Epithelial cell of prostate (primary cell): Measurements from ENCODE around the gene BDKRB2.
A peak's percentile ranks its signal among the peaks of the same experiment; 100 is the strongest.

Experiments used
- DNase-seq: peaks from one replicate; pipeline ENCODE4 v3.0.0-alpha.2; 2011; ENCODE audit warnings: low read depth, low spot score
- H3K27ac ChIP-seq: fragments of 450-650 bp; 2 replicates; pipeline ENCODE4 v1.5.1; 2017; ENCODE audit warnings: mild to moderate bottlenecking

Gene BDKRB2

DNA sequence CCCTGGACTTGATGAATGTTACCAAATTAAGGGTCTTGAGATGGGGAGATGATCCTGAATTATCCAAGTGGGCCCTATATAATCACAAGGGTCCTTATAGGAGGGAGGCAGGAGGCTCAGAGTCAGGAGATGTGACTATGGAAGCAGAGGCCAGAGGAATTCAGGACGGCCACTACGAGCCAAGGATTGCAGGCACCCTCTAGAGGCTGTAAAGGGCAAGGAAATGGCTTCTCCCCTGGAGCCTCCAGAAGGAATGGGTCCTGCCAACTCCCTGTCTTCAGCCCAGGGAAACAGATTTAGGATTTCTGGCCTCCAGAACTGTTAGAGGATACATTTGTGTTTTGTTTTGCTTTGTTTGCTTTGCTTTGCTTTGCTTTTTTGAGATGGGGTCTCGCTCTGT, 60.2 kb downstream of the BDKRB2 start:
- no peak overlapping the region for H3K27ac ChIP-seq
- no peak for DNase-seq

DNA sequence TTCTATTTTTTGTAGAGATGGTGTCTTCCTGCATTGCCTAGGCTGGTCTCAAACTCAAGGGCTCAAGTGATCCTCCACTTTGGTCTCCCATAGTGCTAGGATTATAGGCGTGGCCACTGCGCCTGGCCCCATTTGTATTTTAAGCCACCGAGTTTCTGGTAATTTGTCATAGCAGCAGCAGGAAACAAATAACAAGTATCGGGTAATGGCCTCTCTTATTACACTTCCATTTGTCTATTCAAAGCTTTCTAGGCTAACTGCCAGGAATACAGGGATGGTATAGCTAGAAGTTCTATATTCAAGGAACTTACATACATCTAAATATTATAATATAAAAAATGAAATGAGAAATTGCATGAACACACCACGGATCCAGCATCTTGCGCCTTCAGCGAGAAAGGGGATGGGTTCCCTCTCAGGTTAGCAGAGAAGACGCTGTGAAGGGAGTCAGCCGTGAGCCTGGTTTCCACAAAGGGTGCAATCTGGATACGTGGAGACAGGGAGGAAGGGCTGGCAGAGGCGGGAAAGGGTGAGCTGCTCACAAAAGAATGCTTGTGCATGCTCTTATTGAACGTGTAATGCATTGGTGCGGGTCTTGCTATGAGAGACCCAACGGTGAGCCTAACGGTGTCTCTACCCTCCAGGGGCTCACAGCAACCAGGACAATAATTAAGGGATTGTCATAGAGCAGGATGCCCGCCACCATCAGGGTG, 60.9 kb downstream of the BDKRB2 start:
- H3K27ac ChIP-seq, result no peak overlapping the region
- DNase-seq, result no peak

DNA sequence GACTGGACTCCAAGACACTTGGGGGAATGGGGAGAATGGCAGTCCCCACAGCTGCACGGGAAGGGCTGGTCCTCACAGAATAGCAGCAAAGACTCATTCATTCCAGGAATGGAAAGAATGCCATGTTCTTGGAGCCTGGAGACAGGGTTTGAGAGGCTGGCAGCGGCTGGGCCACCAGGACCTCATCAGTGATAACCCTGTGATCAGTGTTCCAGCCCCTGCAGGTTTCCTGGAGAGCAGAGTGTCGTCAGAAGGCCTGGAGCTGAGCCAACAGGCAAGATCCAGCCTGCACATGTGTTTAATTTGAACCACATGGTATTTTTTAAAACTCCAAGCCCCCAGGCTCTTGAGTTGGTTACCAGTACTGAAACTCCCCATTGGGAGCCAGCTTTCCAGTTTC, 62.7 kb downstream of the BDKRB2 start:
- DNase-seq, result peak; percentile 83
- peak overlapping the region; percentile 58 for H3K27ac ChIP-seq

DNA sequence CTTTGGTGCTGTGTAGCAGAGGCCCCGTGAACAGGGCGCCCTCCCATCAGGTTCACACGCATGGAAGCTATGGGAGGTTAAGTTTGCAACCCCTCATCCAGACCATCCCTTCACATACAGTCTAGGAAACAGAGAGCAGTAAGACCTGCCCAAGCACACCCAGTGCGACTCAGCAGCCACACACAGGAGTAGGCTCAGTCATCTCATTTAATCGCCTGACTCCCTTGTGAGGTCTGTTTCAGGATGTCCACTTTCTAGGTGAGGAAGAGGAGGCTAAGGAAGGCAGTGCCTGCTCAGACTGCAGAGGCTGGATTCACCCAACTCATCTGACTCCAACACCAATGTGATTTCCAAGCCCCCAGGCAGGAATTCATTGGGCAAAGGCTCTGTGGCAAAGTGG, 63.3 kb downstream of the BDKRB2 start:
- DNase-seq, result no peak
- H3K27ac ChIP-seq, result peak overlapping the region; percentile 58

DNA sequence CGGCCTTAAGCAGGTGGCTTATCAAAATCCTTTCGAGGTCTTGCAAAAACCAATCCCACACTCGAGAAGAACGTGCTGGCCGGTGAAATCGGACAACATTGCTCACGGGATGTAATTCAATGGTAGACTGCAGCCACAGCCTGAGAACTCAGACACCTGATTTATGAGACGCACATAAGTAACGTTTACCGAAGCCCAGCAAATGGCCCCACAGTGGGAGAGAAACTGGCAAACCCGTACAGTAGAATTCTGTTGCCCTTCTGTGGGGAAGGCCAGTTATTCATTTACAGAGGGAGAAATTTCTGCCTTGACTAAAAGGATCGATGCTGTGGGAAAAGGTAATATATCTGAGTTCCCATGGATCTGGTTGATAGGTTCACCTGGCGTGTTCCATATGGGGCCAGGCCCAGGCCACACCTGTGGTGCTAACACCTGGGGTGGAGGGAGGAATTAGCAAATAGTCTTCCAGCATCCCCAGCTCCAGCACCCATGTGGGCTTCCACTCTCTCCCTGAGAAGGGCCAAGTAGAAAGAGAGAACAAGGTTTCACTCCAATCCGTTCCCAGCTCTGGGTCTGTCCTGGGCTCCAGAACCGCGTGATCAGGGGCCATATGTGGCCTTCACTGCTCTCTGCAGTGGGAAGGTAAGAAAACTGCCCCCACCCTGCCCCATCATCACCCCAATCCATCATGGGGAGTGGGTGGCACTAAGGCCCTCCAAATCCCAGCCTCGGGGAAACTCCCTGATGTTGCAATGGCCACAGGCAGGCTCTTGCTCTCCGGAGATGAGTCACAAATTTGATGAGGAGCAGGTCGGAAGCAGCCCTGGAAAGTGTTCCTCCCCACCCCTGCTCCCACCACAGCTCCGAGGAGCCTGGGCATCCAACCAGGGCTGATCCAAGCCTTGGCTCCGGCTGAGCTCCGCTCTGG, 64.1 kb downstream of the BDKRB2 start:
- peak overlapping the region; percentile 58 for H3K27ac ChIP-seq
- DNase-seq, result peak; percentile 82

DNA sequence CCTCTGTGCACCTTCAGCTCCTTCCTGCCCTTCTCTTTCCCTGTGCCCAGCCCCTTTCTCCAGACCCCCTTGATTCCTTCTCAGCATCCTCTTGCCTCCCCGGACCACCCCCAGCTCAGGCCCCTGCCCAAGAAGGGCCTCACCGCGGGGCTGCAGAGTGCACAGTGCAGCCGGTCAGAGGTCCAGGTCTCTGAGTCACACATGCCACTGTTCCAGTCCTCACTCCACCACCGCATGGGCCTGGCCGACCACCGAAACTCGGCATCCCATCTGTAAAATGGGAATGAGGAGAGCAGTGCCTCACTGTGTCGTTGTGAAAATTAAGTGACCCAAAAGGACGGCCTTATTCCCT, 64.7 kb downstream of the BDKRB2 start:
- no peak for DNase-seq
- peak overlapping the region; percentile 58 for H3K27ac ChIP-seq

DNA sequence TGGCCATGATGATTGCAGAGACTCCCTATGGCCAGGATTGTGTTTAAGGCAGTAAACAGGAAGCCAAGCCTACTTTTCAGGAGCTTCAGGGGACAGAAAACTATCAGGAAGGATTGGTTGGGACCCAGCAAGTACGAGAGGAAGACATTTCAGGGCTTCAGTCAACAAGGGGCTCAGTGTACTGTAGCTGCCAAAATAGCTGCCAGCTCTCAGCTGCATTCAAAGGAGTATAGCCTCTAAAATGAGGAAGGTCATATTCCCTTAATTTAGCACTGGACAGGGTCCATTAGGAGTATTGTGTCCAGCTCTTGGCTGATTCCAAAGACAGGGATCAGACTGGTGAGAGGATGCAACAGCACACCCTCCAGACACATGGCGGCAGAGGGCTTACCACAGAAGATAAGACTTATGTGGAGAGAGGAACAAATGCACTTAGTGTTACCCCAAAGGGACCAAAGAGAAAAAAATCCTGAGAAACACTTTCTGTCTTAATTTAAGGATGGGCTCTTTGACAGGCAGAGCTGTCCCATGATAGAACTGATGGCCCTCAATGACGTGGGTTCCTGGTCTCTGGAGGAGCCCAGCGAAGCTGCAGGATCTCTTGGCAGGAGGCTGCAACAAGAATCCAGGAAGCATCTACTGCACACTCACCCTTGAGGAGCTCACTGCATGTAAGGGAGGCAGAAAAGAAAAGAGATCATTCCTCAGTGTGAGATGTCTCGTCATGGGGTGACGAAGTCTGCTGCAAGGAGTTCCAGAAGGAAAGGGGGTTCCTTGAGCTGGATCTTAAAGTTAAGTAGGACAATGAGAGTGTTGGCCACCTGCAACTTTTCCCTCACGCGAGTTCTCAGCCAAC, 66.2 kb downstream of the BDKRB2 start:
- DNase-seq, result no peak
- peak overlapping the region; percentile 17 for H3K27ac ChIP-seq

DNA sequence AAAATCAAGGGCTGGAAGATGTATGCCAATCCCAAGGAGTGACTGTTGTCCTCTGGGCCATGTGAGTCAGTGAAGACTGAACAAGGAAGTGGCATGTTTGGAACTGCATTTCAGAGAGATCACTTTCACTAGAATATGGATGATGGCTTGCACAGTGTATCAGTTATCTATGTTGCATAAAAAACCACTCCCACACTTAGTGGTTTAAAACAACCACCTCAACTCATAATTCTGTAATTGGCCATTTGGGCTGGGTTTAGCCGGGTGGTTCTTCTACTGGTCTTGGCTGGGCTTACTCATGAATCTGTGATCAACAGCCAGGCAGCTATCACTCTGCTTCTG, 66.8 kb downstream of the BDKRB2 start:
- peak; percentile 70 for DNase-seq
- peak overlapping the region; percentile 17 for H3K27ac ChIP-seq

DNA sequence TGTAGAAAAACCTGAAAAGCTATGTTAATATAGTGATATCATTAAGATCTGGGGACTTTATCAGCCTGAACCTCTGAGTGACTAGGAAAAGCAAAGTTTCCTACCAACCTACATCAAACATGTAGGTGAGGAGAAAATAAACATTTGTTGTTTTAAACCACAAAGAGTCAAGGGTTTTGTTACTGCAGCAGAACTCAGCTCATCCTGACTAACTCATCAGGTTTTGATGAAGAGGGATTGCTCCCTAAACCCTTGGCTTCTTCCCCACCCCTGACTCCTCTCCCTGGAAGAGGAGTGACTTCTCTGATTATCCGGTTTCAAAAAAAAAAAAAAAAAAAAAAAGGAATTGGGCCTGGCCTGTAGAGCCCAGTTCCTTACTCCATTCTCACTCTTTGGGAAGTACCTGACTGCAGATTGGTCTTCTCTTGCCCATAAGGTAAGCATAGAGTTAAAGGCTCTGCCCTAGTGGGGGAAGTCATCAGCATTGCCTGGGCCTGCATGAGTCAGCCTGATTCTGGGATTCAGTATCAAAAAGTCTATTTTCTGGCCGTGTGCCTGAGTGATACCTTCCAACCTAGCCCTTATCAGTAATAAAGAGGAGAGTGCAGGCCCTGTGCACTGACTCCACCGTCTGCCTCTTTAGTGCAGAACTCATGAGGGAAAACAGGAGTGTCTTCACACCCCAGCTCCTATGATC, 68.3 kb downstream of the BDKRB2 start:
- H3K27ac ChIP-seq, result no peak overlapping the region
- no peak for DNase-seq

DNA sequence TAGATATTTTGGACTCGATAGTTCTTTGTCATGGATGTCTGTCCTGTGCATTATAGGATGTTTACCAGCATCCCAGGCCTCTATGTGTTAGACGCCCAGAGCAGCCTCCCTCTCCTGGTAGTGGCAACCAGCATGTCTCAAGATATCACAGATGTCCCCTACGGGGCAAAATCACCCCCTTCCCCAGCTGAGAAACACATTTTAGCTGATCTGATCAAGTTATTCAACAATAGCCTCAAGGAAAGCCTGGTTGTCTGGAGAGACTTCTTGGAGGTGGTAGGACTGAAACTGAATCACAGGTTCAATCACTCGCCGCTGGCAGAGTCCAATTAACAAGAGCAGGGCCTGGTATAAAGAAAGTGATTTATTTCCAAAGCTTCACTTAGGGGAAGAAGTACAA, 69.0 kb downstream of the BDKRB2 start:
- no peak overlapping the region for H3K27ac ChIP-seq
- no peak for DNase-seq

DNA sequence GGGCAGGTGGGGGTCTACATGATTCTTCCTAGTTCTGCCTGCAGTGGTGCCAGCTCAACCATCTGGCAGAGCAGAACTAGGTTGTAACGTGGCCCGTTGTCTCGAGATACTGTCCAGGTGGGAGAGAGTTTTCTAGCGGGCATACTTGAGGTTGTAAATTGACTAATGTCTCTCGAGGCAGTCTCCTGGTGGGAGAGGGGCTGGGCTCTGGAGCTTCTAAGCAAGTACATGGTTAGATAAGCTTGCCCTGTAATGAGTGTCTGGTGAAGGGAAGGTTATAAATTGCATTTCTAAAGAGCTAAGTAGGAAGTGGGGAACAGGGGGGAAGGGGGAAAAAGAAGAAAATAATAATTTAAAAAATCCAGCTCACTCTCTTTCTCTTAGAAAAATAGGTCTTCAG, 69.5 kb downstream of the BDKRB2 start:
- DNase-seq, result no peak
- no peak overlapping the region for H3K27ac ChIP-seq

DNA sequence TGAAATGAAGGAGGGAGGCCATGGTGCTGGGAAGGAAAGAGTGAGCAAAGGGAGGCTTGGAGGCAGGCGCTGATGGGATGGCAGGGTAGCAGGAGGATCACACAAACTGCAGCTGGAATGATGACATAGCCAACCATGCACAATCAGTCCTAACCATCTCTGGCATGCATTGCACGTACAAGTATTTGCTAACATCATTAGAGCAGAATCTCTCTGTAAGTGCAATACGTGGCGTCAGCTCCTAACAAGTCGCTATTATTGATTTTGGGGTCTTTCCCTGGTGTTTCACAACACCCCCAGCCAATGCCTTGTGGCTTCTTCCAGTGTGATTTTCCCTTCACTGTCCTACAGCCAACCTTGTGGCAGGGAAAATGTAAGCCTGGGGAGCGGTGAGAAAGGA, 69.9 kb downstream of the BDKRB2 start:
- no peak overlapping the region for H3K27ac ChIP-seq
- no peak for DNase-seq

DNA sequence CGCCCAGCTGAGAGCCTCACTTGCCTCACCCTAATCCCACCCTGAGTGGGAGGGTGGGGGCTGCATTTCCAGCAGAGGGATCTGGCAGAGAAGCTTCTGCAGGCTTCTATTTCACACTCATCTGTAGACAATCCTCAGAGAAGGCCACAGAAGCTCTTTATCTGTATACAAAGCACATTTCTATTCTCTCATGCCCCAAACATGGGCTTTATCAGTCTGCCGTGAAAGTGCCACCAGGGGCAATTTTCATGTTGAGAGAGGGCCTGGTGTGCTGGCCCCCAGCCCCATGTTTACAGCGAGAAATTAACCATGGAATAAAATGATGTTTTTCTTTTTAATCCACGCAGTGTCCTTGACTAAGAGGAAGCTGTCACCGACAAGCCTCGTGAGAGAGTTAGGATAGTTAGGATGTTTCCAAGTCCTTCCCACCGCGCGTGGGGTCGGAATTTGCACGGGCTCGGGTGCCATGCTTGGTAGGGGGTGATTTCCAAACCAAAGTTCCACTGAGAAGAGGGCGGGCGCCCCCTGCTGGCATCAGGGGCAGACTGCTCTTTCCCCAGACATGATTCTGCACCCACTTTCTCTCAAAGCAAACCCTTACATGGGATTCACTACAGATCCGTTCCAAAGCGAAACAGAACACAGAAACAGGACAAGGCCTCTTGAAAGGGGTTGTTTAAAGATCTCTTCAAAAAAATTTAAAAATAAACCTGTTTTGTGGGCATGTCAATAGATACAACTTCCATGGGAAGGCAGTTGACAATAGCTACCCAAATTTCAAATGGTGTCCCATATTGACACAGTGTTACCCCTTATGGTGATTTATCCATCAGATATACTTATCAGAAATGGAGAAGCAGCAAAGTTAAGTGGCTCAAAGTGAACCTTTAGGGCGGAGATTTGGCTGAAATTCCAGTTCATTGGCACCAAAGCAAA, 70.8 kb downstream of the BDKRB2 start:
- DNase-seq, result no peak
- H3K27ac ChIP-seq, result no peak overlapping the region

DNA sequence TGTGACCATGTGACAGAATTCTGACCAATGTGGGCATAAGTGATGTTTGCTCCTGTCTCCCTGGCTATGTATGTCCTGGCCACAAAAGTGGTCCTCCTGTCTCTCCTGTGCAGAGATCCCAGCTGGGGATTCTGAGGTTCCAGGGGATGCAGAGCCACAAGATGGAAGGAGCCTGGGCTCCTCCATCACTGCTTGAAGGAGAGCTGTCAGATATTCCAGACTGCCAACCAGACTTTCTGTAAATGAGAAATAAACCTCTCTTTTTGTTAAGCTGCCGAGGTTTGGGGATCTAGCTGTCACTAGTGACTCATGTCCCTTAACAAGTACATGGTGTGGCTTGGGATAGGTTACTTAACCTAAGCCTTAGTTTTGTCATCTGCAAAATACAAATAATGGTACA, 73.3 kb downstream of the BDKRB2 start:
- no peak overlapping the region for H3K27ac ChIP-seq

DNA sequence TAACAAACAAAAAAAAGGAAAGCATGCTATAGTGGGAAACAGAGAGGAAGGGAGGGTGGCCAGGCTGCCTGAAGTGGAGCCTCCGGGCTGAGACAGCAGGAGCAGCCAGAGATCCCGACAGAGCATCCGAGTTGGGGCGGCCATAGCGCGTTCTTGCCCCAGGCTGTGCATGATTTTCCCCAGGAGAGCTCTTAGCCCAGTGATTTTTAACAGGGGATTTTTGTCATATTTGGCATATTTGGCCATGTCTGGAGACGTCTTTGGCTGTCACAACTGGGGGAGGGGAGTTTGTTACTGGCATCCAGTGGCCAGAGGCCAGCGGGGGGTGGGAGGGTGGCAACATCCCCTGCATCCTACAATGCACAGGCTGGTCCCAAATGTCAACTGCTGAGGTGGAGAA, 74.9 kb downstream of the BDKRB2 start:
- DNase-seq, result no peak
- no peak overlapping the region for H3K27ac ChIP-seq

More for the DNA sequence above, 73.3 kb downstream of the BDKRB2 start:
- DNase-seq, result no peak

DNA sequence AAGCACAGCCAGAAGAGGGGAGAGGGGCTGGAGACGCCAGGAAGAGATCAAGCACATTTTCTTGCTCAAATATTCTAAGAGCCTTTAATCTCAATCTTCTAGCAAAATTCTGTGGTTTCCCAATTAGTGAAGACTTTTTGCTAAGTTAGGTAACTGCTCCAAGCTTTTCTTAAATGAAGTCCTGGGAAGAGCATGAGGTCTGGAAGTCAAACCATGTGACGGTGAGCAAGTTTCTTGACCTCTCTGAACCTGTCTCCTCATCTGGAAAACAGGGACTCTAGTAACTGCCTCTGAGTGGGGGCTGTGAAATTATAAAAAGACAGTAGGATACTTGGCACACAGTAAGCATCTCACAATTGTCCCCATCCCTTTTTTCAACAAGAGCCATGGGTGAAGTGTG, 75.5 kb downstream of the BDKRB2 start:
- no peak overlapping the region for H3K27ac ChIP-seq
- no peak for DNase-seq

DNA sequence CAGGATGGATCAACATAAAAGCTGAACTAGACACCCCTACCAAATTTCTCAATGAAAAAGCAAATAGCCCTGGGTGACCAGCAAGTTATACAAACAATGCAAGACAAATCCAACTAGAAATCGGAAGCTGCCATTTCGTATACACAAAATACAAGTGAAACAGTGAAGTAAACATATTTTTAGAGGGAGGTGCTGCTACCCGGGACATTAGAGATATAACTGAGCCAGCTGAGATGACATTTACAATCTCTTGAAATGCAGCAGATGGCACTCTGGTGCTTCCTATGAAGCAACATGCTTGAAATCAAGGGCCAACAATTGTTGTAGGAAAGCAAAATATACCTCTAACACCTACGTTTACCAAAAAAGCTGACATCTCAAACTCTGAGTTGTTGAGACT, 76.8 kb downstream of the BDKRB2 start:
- H3K27ac ChIP-seq, result no peak overlapping the region
- no peak for DNase-seq

DNA sequence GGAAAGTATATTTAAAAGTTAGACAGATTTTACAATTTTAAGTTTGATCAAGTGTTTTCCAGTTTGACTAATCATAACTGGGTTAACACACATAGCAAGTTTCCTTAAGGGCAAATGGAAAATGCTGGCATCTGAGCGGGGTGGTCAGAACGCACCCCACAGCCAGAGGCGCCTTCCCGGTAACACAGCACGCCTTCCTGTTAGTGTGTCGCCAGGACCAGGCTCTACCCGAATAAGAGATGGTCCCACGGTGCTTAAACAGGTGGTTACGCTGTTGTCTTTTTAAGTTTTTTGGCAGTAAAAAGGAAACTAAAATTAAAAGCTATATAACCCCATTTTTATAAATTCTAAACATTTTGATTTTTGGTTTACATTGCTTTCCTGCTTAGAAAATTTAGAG, 79.4 kb downstream of the BDKRB2 start:
- no peak overlapping the region for H3K27ac ChIP-seq
- DNase-seq, result no peak

DNA sequence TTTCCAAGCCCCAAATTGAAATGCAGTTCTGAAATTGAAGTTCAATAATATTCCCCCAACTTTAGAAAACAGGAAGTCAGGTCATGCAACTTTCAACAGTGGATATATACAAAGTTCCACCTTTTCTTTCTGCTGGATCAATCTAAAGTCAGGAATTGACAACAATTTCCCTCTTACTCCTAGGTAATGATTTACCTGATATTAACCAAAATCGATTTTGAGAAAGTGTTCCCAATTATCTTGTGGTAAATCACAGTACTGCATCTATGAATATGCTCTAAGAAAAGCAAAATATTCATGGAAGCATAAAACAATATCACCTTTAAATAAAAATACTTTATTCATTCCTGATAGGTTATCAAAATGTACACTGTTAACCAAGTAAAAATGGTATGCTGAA, 79.8 kb downstream of the BDKRB2 start:
- no peak for DNase-seq
- H3K27ac ChIP-seq, result no peak overlapping the region
